NCI-H2081 (cell line): ENCODE results near the gene KIF1A.
"Not testable (repeated sequence)": the region's sequence is repeated elsewhere in the genome, so short reads cannot be mapped to it uniquely, and the experiment has no call there.

Experiments
- DNase-seq, 2 experiments: peaks; one replicate each; lab custom pipeline; 2025; lab: John Stamatoyannopoulos, UW

KIF1A gene

GRCh38 chr2:240787521-240788472 lies 32.2 kb downstream of the KIF1A start:
- DNase-seq: no peak

GRCh38 chr2:240786871-240787311 lies 33.1 kb downstream of the KIF1A start:
- no peak for DNase-seq

GRCh38 chr2:240786355-240786841 lies 33.6 kb downstream of the KIF1A start:
- DNase-seq: no peak

- DNase-seq: no peak
Measured at GRCh38 chr2:240785424-240786335, 34.3 kb downstream of the KIF1A start.

GRCh38 chr2:240784629-240785423 lies 35.2 kb downstream of the KIF1A start:
- DNase-seq: no peak

- no peak for DNase-seq
Measured at GRCh38 chr2:240783819-240784621, 36.0 kb downstream of the KIF1A start.

- DNase-seq: no peak
Measured at GRCh38 chr2:240782886-240783818, 36.9 kb downstream of the KIF1A start.

- DNase-seq: no peak
Measured at GRCh38 chr2:240782221-240782885, 37.7 kb downstream of the KIF1A start.

- no peak for DNase-seq
Measured at GRCh38 chr2:240781471-240782220, 38.4 kb downstream of the KIF1A start.

GRCh38 chr2:240780023-240780700 lies 39.9 kb downstream of the KIF1A start:
- no peak for DNase-seq

- DNase-seq: not testable (repeated sequence)
Measured at GRCh38 chr2:240779250-240779832, 40.7 kb downstream of the KIF1A start.

GRCh38 chr2:240778426-240778825 lies 41.6 kb downstream of the KIF1A start:
- DNase-seq: no peak

GRCh38 chr2:240777456-240778212 lies 42.4 kb downstream of the KIF1A start:
- DNase-seq: no peak

GRCh38 chr2:240775905-240776304 lies 44.1 kb downstream of the KIF1A start:
- no peak for DNase-seq

- DNase-seq: no peak
Measured at GRCh38 chr2:240774856-240775255, 45.2 kb downstream of the KIF1A start.

GRCh38 chr2:240769096-240769495 lies 50.9 kb downstream of the KIF1A start:
- DNase-seq: no peak

GRCh38 chr2:240768216-240768615 lies 51.8 kb downstream of the KIF1A start:
- no peak for DNase-seq
